Prostate gland (tissue), 2 donors: ENCODE measurements around the gene IFT43.

Experiments
- POLR2A ChIP-seq: fragments of 450-650 bp; IDR thresholded peaks from one replicate; pipeline ENCODE4 v1.6.1; 2016; ENCODE audit warnings: antibody characterized with exemption, mild to moderate bottlenecking
- POLR2AphosphoS5 ChIP-seq: sonication (generic); formaldehyde crosslinking; IDR thresholded peaks from one replicate; pipeline ENCODE4 v1.6.1; 2017; ENCODE audit warnings: antibody characterized with exemption
- TF ChIP-seq, protein P1 (sequence below), 4 experiments: fragments of 200-600 bp in 2 of 4; fragments of 450-650 bp in 2 of 4; sonication (generic) in 2 of 4; IDR thresholded peaks; 1 replicate in 3 of 4; 2 replicates in 1 of 4; pipeline ENCODE4 v1.5.1; 2016 to 2019; ENCODE audit warnings: antibody characterized with exemption in 4 of 4, mild to moderate bottlenecking in 2 of 4, moderate library complexity in 2 of 4

DNA sequence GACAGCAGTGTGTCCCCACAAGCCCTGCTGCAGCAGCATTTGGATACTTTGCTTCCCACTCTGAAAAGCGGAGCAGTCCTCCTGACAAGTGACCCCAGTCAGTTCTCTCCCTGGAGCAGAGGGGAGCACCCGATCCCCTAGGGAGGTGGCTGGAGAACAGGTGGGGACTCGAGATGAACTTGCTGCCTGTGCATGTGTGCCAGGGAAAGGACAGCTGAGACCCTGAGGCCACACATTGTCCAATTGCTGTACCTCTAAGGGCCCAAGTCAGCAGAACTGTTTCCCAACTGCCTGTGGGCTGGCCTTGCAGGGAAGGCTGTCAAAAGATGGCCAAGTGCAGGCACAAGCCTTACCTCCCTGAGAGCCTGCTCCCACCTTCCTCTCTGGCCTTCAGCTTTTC lies 55.1 kb downstream of the IFT43 start:
- TF ChIP-seq POLR2AphosphoS5 (no peak), POLR2A (no peak)
- TF ChIP-seq, protein P1, sequence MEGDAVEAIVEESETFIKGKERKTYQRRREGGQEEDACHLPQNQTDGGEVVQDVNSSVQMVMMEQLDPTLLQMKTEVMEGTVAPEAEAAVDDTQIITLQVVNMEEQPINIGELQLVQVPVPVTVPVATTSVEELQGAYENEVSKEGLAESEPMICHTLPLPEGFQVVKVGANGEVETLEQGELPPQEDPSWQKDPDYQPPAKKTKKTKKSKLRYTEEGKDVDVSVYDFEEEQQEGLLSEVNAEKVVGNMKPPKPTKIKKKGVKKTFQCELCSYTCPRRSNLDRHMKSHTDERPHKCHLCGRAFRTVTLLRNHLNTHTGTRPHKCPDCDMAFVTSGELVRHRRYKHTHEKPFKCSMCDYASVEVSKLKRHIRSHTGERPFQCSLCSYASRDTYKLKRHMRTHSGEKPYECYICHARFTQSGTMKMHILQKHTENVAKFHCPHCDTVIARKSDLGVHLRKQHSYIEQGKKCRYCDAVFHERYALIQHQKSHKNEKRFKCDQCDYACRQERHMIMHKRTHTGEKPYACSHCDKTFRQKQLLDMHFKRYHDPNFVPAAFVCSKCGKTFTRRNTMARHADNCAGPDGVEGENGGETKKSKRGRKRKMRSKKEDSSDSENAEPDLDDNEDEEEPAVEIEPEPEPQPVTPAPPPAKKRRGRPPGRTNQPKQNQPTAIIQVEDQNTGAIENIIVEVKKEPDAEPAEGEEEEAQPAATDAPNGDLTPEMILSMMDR (IDR thresholded peaks at IDR 0.05), result no peak
